Measurements from ENCODE around the gene ZBTB7B. TPM values are rescaled to one million over a fixed set of nuclear protein-coding genes. Genes with fewer than 3 reads are reported as not detected.

ZBTB7B gene
- total RNA-seq, 4 donors from 2014 or later: 3.8 to 53.4 (median 11.9) TPM

GRCh38 chr1:155007251-155007828 lies 4.7 kb downstream of the ZBTB7B start:
- Histone ChIP-seq H3K4me3 (no peak overlapping the region), H3K27me3 (no peaks in the 10 kb centered on the region), H3K9me3 (no peaks in the 10 kb centered on the region), H3K27ac (peak overlapping the region in 1 of 2 donors; percentile 21), H3K4me1 (peaks cover 0 to 19% of the 10 kb centered on the region in 2 donors), H3K36me3 (no peaks in the 10 kb centered on the region)
- no peak for DNase-seq
- intact Hi-C loops (cut with DNase I; ENCODE audit: low total_unique reads): no loop called here
- TF ChIP-seq POLR2A (IDR thresholded peaks at IDR 0.05): no peak
- TF ChIP-seq CTCF (IDR thresholded peaks at IDR 0.05): no peak

DNA sequence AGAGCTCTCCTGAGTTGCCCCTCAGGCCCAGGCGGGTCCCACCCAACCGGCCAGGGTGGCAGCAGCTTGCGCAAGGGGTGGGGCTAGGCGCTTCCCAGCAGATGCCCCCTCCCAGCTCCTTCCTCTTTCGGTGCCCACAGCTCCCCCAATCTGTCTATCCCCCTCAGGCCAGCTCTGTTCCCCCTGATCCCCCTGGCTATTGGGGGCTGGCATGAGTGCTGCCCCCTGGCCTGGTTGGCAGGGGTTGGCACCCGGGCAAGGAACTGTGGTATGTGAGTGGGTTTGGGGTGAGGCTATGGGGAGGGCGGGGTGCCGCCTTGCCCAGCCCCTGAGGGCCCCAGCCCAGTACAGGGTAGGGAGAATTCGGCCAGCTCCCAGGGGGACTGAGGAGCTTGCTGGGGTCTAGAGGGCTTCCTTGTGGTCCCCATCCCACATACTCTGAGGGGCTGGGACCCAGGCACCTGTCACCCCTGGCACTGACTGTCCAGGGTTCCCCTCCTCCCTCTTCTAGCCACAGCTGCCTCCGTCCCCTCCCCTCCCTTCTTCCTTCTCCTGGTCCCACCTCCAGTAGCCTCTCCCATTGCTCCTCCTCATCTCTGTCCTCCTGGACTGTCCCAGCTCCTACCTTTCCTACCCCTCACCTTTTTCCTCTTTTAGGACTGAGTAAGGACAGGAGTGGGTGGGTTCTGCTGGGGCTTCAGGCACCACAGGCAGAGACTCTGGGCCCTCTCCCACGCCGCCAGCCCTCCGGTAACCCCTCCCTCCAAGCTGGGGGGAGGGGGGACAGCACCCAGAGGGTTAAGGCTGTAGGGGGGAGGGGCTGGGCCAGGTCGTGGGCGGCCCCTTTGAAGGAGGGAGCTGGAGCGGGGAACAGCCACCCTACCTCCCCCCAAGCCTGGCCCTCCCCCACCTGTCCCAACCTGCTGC lies 5.7 kb downstream of the ZBTB7B start:
- intact Hi-C loops (cut with DNase I; ENCODE audit: low total_unique reads): no loop called here
- no peaks in the 10 kb centered on the region for H3K9me3 ChIP-seq
- TF ChIP-seq CTCF (IDR thresholded peaks at IDR 0.05) (no peak), POLR2A (IDR thresholded peaks at IDR 0.05) (no peak)
- no peaks in the 10 kb centered on the region for H3K27me3 ChIP-seq
- no peak for DNase-seq
- H3K36me3 ChIP-seq: no peaks in the 10 kb centered on the region
- peak overlapping the region in 1 of 2 donors; percentile 41 for H3K27ac ChIP-seq
- peaks cover 0 to 21% of the 10 kb centered on the region in 2 donors for H3K4me1 ChIP-seq
- H3K4me3 ChIP-seq: no peak overlapping the region

- Histone ChIP-seq H3K4me1 (peaks cover 0 to 19% of the 10 kb centered on the region in 2 donors), H3K27me3 (no peaks in the 10 kb centered on the region), H3K4me3 (no peak overlapping the region), H3K36me3 (no peaks in the 10 kb centered on the region), H3K9me3 (no peaks in the 10 kb centered on the region), H3K27ac (no peak overlapping the region)
- no peak for DNase-seq
- intact Hi-C loops (cut with DNase I; ENCODE audit: low total_unique reads): no loop called here
- TF ChIP-seq POLR2A (IDR thresholded peaks at IDR 0.05): no peak
- no peak for TF ChIP-seq CTCF (IDR thresholded peaks at IDR 0.05)
Measured at GRCh38 chr1:155009221-155009711, 6.7 kb downstream of the ZBTB7B start.

DNA sequence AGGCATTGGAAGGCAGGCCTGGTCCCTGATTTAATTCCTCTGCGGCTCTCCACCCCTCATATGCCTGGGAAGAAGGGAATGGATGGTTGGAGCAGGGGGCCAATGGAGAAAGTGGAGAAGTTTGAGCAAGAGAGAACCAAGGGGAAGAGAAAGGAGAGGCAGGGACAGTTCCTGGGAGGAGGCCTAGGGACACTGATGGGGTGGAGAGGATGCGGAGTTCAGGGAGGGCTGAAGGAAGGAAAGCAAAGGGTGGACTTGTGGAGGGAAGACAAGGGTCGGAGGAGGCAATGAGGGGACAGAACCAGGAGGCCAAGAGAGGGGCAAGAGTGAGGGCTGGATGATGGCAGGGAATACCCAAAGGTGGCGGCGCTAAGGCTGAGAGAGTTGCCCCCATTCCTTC lies 7.1 kb downstream of the ZBTB7B start:
- H3K27ac ChIP-seq: no peak overlapping the region
- peaks cover 0 to 14% of the 10 kb centered on the region in 2 donors for H3K4me1 ChIP-seq
- intact Hi-C loops (cut with DNase I; ENCODE audit: low total_unique reads): loop anchor here (5.0 kb wide), 1 partner anchor 47 kb away; the partner anchor contains the start of gene PYGO2
- H3K27me3 ChIP-seq: no peaks in the 10 kb centered on the region
- no peak for DNase-seq
- TF ChIP-seq POLR2A (IDR thresholded peaks at IDR 0.05): no peak
- TF ChIP-seq CTCF (IDR thresholded peaks at IDR 0.05): no peak
- no peak overlapping the region for H3K4me3 ChIP-seq
- H3K36me3 ChIP-seq: no peaks in the 10 kb centered on the region
- H3K9me3 ChIP-seq: no peaks in the 10 kb centered on the region
